ENCODE results near the gene GP1BB.
"Not testable (repeated sequence)": the region's sequence is repeated elsewhere in the genome, so short reads cannot be mapped to it uniquely, and the experiment has no call there.

GP1BB gene

DNA sequence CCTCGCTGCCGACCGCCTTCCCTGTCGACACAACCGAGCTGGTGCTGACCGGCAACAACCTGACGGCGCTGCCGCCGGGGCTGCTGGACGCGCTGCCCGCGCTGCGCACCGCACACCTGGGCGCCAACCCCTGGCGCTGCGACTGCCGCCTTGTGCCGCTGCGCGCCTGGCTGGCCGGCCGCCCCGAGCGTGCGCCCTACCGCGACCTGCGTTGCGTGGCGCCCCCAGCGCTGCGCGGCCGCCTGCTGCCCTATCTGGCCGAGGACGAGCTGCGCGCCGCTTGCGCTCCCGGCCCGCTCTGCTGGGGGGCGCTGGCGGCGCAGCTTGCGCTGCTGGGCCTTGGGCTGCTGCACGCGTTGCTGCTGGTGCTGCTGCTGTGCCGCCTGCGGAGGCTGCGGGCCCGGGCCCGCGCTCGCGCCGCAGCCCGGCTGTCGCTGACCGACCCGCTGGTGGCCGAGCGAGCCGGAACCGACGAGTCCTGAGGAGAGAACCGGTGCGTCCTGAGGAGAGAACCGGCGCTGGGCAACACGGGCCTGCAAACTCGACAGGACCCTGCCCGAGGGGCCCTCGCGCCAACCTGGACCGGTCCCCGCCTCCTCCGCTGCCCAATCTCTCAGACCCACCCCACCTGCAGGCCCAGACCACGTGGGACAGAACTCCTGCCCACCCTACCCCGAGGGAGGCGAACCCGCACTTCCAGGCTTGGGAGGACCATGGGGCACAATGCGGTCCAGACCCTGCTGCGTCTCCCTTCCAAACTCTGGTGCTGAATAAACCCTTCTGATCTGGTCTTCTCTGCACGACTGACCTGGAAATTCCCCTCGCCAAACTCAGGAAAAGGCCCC is 866 bp downstream of the GP1BB start:
- peak overlapping the region; percentile 56 for H2BK15ac ChIP-seq (ENCODE audit: low read length)
- H2AFZ ChIP-seq (ENCODE audit: low read length): peak overlapping the region; percentile 95
- H2AK5ac ChIP-seq (ENCODE audit: low read depth, low read length): peak overlapping the region; percentile 92
- H3K18ac ChIP-seq (ENCODE audit: low read length): peak overlapping the region; percentile 97
- peak overlapping the region; percentile 98 for H3K23ac ChIP-seq (ENCODE audit: low read depth, low read length, poor library complexity)
- peak overlapping the region; percentile 39 to 77 for H3K4me3 ChIP-seq (ENCODE audit: low read length in 2 of 2)
- peak overlapping the region; percentile 27 for H3K4ac ChIP-seq (ENCODE audit: low read length)
- no peak overlapping the region for H4K8ac ChIP-seq (ENCODE audit: low read depth, low read length)
- H3K27ac ChIP-seq (replicated peaks; ENCODE audit: low read length): no peak overlapping the region
- H3K9me3 ChIP-seq (replicated peaks in 1 of 2; ENCODE audit: control insufficient read depth in 2 of 2, insufficient read depth in 1 of 2, low read depth in 1 of 2, low read length in 2 of 2): peaks cover 15 to 17% of the 10 kb centered on the region in 2 donors
- peak overlapping the region; percentile 71 for H3K14ac ChIP-seq (ENCODE audit: low read length)
- WGBS, 2 donors (ENCODE audit: extremely low coverage in 2 of 2, insufficient read length in 2 of 2, insufficient replicate concordance in 1 of 2): no CpG with 5 or more reads among the region's 89 CpGs
- H3K79me1 ChIP-seq (ENCODE audit: low read depth, low read length): no peaks in the 10 kb centered on the region
- peak overlapping the region; percentile 94 for H3K9ac ChIP-seq (ENCODE audit: low read depth, low read length, poor library complexity)
- H3K27me3 ChIP-seq (ENCODE audit: control insufficient read depth in 3 of 3, insufficient read depth in 3 of 3, low read depth in 1 of 3, low read length in 3 of 3): peaks cover 66 to 98% (median 98%) of the 10 kb centered on the region in 3 experiments
- H3K36me3 ChIP-seq (replicated peaks in 1 of 2; ENCODE audit: control insufficient read depth in 2 of 2, insufficient read depth in 2 of 2, low read length in 2 of 2): peaks cover 0 to 7% of the 10 kb centered on the region in 2 donors
- H3K4me1 ChIP-seq (ENCODE audit: control insufficient read depth in 2 of 2, insufficient read depth in 1 of 2, low read depth in 1 of 2, low read length in 2 of 2): peaks cover 14 to 28% of the 10 kb centered on the region in 2 donors
- no peak overlapping the region for H2BK5ac ChIP-seq (ENCODE audit: low read length)
- DNase-seq (ENCODE audit: low spot score): peak; percentile 67
- H4K91ac ChIP-seq (ENCODE audit: low read depth, low read length, poor library complexity): no peak overlapping the region
- peak overlapping the region; percentile 90 for H2BK12ac ChIP-seq (ENCODE audit: low read length)
- H2BK120ac ChIP-seq (ENCODE audit: low read depth, low read length): no peak overlapping the region
- peak overlapping the region; percentile 80 for H3K4me2 ChIP-seq (ENCODE audit: insufficient read depth, low read length, poor library complexity, severe bottlenecking)

GRCh38 chr22:19724927-19725661 is 1.8 kb downstream of the GP1BB start:
- Histone ChIP-seq H3K4me2 (ENCODE audit: insufficient read depth, low read length, poor library complexity, severe bottlenecking) (no peak overlapping the region), H3K18ac (ENCODE audit: low read length) (peak overlapping the region; percentile 24), H2BK15ac (ENCODE audit: low read length) (peak overlapping the region; percentile 19), H3K27ac (replicated peaks; ENCODE audit: low read length) (no peak overlapping the region), H3K36me3 (replicated peaks in 1 of 2; ENCODE audit: control insufficient read depth in 2 of 2, insufficient read depth in 2 of 2, low read length in 2 of 2) (peaks cover 0 to 5% of the 10 kb centered on the region in 2 donors), H2BK120ac (ENCODE audit: low read depth, low read length) (no peak overlapping the region), H4K8ac (ENCODE audit: low read depth, low read length) (no peak overlapping the region), H2AFZ (ENCODE audit: low read length) (no peak overlapping the region), H3K14ac (ENCODE audit: low read length) (peak overlapping the region; percentile 72), H2AK5ac (ENCODE audit: low read depth, low read length) (peak overlapping the region; percentile 92), H4K91ac (ENCODE audit: low read depth, low read length, poor library complexity) (no peak overlapping the region), H2BK12ac (ENCODE audit: low read length) (peak overlapping the region; percentile 2), H3K23ac (ENCODE audit: low read depth, low read length, poor library complexity) (peak overlapping the region; percentile 98), H3K27me3 (ENCODE audit: control insufficient read depth in 3 of 3, insufficient read depth in 3 of 3, low read depth in 1 of 3, low read length in 3 of 3) (peaks cover 57 to 98% (median 92%) of the 10 kb centered on the region in 3 experiments), H3K9me3 (replicated peaks in 1 of 2; ENCODE audit: control insufficient read depth in 2 of 2, insufficient read depth in 1 of 2, low read depth in 1 of 2, low read length in 2 of 2) (peaks cover 8 to 10% of the 10 kb centered on the region in 2 donors), H3K79me1 (ENCODE audit: low read depth, low read length) (no peaks in the 10 kb centered on the region), H3K4ac (ENCODE audit: low read length) (peak overlapping the region; percentile 31), H3K9ac (ENCODE audit: low read depth, low read length, poor library complexity) (peak overlapping the region; percentile 63), H3K4me3 (ENCODE audit: low read length in 2 of 2) (peak overlapping the region in 1 of 2 donors; percentile 51), H2BK5ac (ENCODE audit: low read length) (no peak overlapping the region), H3K4me1 (ENCODE audit: control insufficient read depth in 2 of 2, insufficient read depth in 1 of 2, low read depth in 1 of 2, low read length in 2 of 2) (peaks cover 14 to 28% of the 10 kb centered on the region in 2 donors)
- no CpG with 5 or more reads among the region's 45 CpGs for WGBS, 2 donors (ENCODE audit: extremely low coverage in 2 of 2, insufficient read length in 2 of 2, insufficient replicate concordance in 1 of 2)
- DNase-seq (ENCODE audit: low spot score): no peak

DNA sequence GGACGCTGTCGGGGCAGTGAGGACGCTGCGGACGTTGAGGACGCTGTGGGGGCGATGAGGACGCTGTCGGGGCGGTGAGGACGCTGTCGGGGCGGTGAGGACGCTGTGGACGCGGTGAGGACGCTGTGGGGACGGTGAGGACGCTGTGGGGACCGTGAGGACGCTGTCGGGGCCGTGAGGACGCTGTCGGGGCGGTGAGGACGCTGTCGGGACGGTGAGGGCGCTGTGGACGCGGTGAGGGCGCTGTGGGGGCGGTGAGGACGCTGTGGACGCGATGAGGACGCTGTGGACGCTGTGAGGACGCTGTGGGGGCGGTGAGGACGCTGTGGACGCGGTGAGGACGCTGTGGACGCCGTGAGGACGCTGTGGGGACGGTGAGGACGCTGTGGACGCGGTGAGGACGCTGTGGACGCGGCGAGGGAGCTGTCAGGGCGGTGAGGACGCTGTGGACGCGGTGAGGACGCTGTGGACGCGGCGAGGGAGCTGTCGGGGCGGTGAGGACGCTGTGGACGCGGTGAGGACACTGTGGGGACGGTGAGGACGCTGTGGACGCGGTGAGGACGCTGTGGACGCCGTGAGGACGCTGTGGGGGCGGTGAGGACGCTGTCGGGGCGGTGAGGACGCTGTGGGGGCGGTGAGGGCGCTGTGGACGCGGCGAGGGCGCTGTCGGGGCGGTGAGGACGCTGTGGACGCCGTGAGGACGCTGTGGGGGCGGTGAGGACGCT is 2.9 kb downstream of the GP1BB start:
- Histone ChIP-seq H3K9ac (ENCODE audit: low read depth, low read length, poor library complexity) (peak overlapping the region; percentile 21), H2BK12ac (ENCODE audit: low read length) (peak overlapping the region; percentile 58), H3K4me1 (ENCODE audit: control insufficient read depth in 2 of 2, insufficient read depth in 1 of 2, low read depth in 1 of 2, low read length in 2 of 2) (peaks cover 17 to 28% of the 10 kb centered on the region in 2 donors), H3K14ac (ENCODE audit: low read length) (peak overlapping the region; percentile 94), H3K27me3 (ENCODE audit: control insufficient read depth in 3 of 3, insufficient read depth in 3 of 3, low read depth in 1 of 3, low read length in 3 of 3) (peaks cover 49 to 92% (median 80%) of the 10 kb centered on the region in 3 experiments), H3K18ac (ENCODE audit: low read length) (peak overlapping the region; percentile 64), H2BK5ac (ENCODE audit: low read length) (peak overlapping the region; percentile 13), H3K23ac (ENCODE audit: low read depth, low read length, poor library complexity) (peak overlapping the region; percentile 98)
- H3K4me2 ChIP-seq (ENCODE audit: insufficient read depth, low read length, poor library complexity, severe bottlenecking); H2BK120ac ChIP-seq (ENCODE audit: low read depth, low read length); H3K27ac ChIP-seq (replicated peaks; ENCODE audit: low read length); H3K9me3 ChIP-seq (replicated peaks in 1 of 2; ENCODE audit: control insufficient read depth in 2 of 2, insufficient read depth in 1 of 2, low read depth in 1 of 2, low read length in 2 of 2); H3K4ac ChIP-seq (ENCODE audit: low read length); H4K91ac ChIP-seq (ENCODE audit: low read depth, low read length, poor library complexity); H2BK15ac ChIP-seq (ENCODE audit: low read length); H3K79me1 ChIP-seq (ENCODE audit: low read depth, low read length); H3K36me3 ChIP-seq (replicated peaks in 1 of 2; ENCODE audit: control insufficient read depth in 2 of 2, insufficient read depth in 2 of 2, low read length in 2 of 2); H2AFZ ChIP-seq (ENCODE audit: low read length); H2AK5ac ChIP-seq (ENCODE audit: low read depth, low read length); H3K4me3 ChIP-seq (ENCODE audit: low read length in 2 of 2); H4K8ac ChIP-seq (ENCODE audit: low read depth, low read length); DNase-seq (ENCODE audit: low spot score): not testable (repeated sequence)
- WGBS, 2 donors (ENCODE audit: extremely low coverage in 2 of 2, insufficient read length in 2 of 2, insufficient replicate concordance in 1 of 2): no CpG with 5 or more reads among the region's 96 CpGs
